OCI-LY1 (cell line): ENCODE results near the gene SAP30BP.

ENCODE experiments used
- CTCF ChIP-seq: fragments of 200-600 bp; sonication (generic), shearing (Covaris generic); IDR thresholded peaks from 2 replicates; pipeline ENCODE4 v1.5.1; 2017; ENCODE audit warnings: mild to moderate bottlenecking, antibody characterized with exemption, low read length, moderate library complexity, mixed read lengths
- EZH2 ChIP-seq: fragments of 200-600 bp; sonication (generic), shearing (Covaris generic); IDR thresholded peaks from 2 replicates; pipeline ENCODE4 v1.8.0; 2017; ENCODE audit warnings: borderline replicate concordance, mixed run types, mild to moderate bottlenecking, antibody characterized with exemption, low read length, moderate library complexity, mixed read lengths

DNA sequence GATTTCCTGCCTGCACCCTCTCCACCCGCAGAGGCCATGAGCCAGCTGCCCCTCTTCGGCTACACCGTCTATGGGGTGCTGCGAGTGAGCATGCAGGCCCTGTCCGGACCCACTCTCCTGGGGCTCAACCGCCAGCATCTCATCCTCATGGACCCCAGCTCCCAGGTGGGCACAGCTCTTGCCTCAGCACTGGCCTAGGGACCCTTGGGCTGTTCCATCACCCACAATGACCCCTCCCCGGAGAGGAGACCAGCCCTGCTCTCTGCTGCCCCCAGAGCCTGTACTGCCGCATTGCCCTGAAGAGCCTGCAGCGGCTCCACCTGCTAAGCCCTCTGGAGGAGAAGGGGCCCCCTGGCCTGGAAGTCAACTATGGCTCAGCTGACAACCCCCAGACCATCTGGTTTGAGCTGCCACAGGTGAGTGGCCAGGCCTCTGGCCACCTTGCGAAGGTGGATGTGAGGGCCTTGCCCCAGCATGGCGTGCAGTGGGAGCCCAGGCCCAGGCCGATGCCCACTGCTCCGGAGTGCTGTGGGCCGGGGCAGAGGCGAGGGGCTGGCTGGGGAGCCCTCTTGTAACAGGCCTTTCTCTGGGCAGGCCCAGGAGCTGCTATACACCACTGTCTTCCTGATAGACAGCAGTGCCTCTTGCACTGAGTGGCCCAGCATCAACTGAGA lies 41.2 kb upstream of the SAP30BP start:
- TF ChIP-seq EZH2 (no peak), CTCF (peak; percentile 80)
